Measurements from ENCODE around the gene DLGAP4. TPM values are rescaled to one million over a fixed set of nuclear protein-coding genes. Genes with fewer than 3 reads are reported as not detected.
"Not testable (repeated sequence)": the region's sequence is repeated elsewhere in the genome, so short reads cannot be mapped to it uniquely, and the experiment has no call there.

Gene DLGAP4
- total RNA-seq, 1 donor from 2014 or later, result 172 TPM

- no peak for TF ChIP-seq CTCF (IDR thresholded peaks at IDR 0.05; ENCODE audit: unreplicated experiment)
- H3K4me1 Mint-ChIP-seq (ENCODE audit: unreplicated experiment), result peaks cover 61% of the 10 kb centered on the region
- H3K27me3 Mint-ChIP-seq (ENCODE audit: unreplicated experiment), result peaks cover 4% of the 10 kb centered on the region
- H3K4me3 Mint-ChIP-seq (ENCODE audit: unreplicated experiment), result no peak overlapping the region
- no peak for DNase-seq (ENCODE audit: low spot score)
- peaks cover 6% of the 10 kb centered on the region for H3K36me3 Mint-ChIP-seq (ENCODE audit: low read depth, unreplicated experiment)
- no peaks in the 10 kb centered on the region for H3K9me3 Mint-ChIP-seq (ENCODE audit: unreplicated experiment)
- H3K27ac Mint-ChIP-seq (ENCODE audit: unreplicated experiment), result no peak overlapping the region
These were observed 166.5 kb downstream of the DLGAP4 start for GRCh38 chr20:36472637-36473090.

GRCh38 chr20:36473164-36473563 lies 167.0 kb downstream of the DLGAP4 start:
- no peak overlapping the region for H3K4me3 Mint-ChIP-seq (ENCODE audit: unreplicated experiment)

GRCh38 chr20:36474563-36474962 lies 168.4 kb downstream of the DLGAP4 start:
- no peak for TF ChIP-seq CTCF (IDR thresholded peaks at IDR 0.05; ENCODE audit: unreplicated experiment)
- Mint-ChIP-seq H3K9me3 (ENCODE audit: unreplicated experiment) (no peaks in the 10 kb centered on the region), H3K4me1 (ENCODE audit: unreplicated experiment) (peaks cover 52% of the 10 kb centered on the region), H3K27ac (ENCODE audit: unreplicated experiment) (no peak overlapping the region), H3K27me3 (ENCODE audit: unreplicated experiment) (peaks cover 4% of the 10 kb centered on the region), H3K4me3 (ENCODE audit: unreplicated experiment) (no peak overlapping the region), H3K36me3 (ENCODE audit: low read depth, unreplicated experiment) (peaks cover 16% of the 10 kb centered on the region)
- DNase-seq (ENCODE audit: low spot score), result no peak

More at GRCh38 chr20:36473164-36473563, 167.0 kb downstream of the DLGAP4 start:
- Mint-ChIP-seq H3K9me3 (ENCODE audit: unreplicated experiment) (no peaks in the 10 kb centered on the region), H3K27me3 (ENCODE audit: unreplicated experiment) (peaks cover 4% of the 10 kb centered on the region), H3K4me1 (ENCODE audit: unreplicated experiment) (peaks cover 56% of the 10 kb centered on the region), H3K27ac (ENCODE audit: unreplicated experiment) (no peak overlapping the region), H3K36me3 (ENCODE audit: low read depth, unreplicated experiment) (peaks cover 11% of the 10 kb centered on the region)
- DNase-seq (ENCODE audit: low spot score), result no peak
- TF ChIP-seq CTCF (IDR thresholded peaks at IDR 0.05; ENCODE audit: unreplicated experiment), result no peak

GRCh38 chr20:36475054-36475453 lies 168.9 kb downstream of the DLGAP4 start:
- H3K4me1 Mint-ChIP-seq (ENCODE audit: unreplicated experiment), result peaks cover 48% of the 10 kb centered on the region
- not testable (repeated sequence) for H3K9me3 Mint-ChIP-seq (ENCODE audit: unreplicated experiment); H3K4me3 Mint-ChIP-seq (ENCODE audit: unreplicated experiment); H3K27me3 Mint-ChIP-seq (ENCODE audit: unreplicated experiment); DNase-seq (ENCODE audit: low spot score); H3K27ac Mint-ChIP-seq (ENCODE audit: unreplicated experiment)
- H3K36me3 Mint-ChIP-seq (ENCODE audit: low read depth, unreplicated experiment), result peaks cover 17% of the 10 kb centered on the region

- Mint-ChIP-seq H3K36me3 (ENCODE audit: low read depth, unreplicated experiment) (peaks cover 17% of the 10 kb centered on the region), H3K9me3 (ENCODE audit: unreplicated experiment) (no peaks in the 10 kb centered on the region), H3K4me3 (ENCODE audit: unreplicated experiment) (no peak overlapping the region), H3K27ac (ENCODE audit: unreplicated experiment) (no peak overlapping the region), H3K27me3 (ENCODE audit: unreplicated experiment) (peaks cover 4% of the 10 kb centered on the region), H3K4me1 (ENCODE audit: unreplicated experiment) (peaks cover 41% of the 10 kb centered on the region)
- DNase-seq (ENCODE audit: low spot score), result no peak
- no peak for TF ChIP-seq CTCF (IDR thresholded peaks at IDR 0.05; ENCODE audit: unreplicated experiment)
These were observed 171.3 kb downstream of the DLGAP4 start for GRCh38 chr20:36477475-36477874.

All from endothelial cell (in vitro differentiated cells).